ENCODE results near the gene TMEM135. TPM values are rescaled to one million over a fixed set of nuclear protein-coding genes. Genes with fewer than 3 reads are reported as not detected.
A peak's percentile ranks its signal among the peaks of the same experiment; 100 is the strongest.
"Not testable (repeated sequence)": the region's sequence is repeated elsewhere in the genome, so short reads cannot be mapped to it uniquely, and the experiment has no call there.

Gene TMEM135
- total RNA-seq, 4 donors from 2014 or later = 17.2 to 69.6 (median 33.0) TPM

GRCh38 chr11:87092159-87092558 lies 54.4 kb downstream of the TMEM135 start:
- Histone ChIP-seq H3K4me1 (no peaks in the 10 kb centered on the region), H3K9me3 (no peaks in the 10 kb centered on the region), H3K36me3 (peaks cover 0 to 13% of the 10 kb centered on the region in 2 donors), H3K27ac (no peak overlapping the region), H3K4me3 (replicated peaks in 1 of 3) (no peak overlapping the region), H3K27me3 (no peaks in the 10 kb centered on the region)
- TF ChIP-seq CTCF (IDR thresholded peaks at IDR 0.05) (no peak), POLR2A (IDR thresholded peaks at IDR 0.05) (no peak)
- intact Hi-C loops (cut with DNase I) = no loop called here
- 98% methylated on average over 2 of the region's 2 CpGs for WGBS, 2 donors
- DNase-seq = no peak

- intact Hi-C loops (cut with DNase I) = no loop called here
- TF ChIP-seq CTCF (IDR thresholded peaks at IDR 0.05) (no peak), POLR2A (IDR thresholded peaks at IDR 0.05) (no peak)
- H3K4me1 ChIP-seq = peaks cover 0 to under 1% of the 10 kb centered on the region in 2 donors
- no peak overlapping the region for H3K27ac ChIP-seq
- H3K36me3 ChIP-seq = peaks cover 0 to 13% of the 10 kb centered on the region in 2 donors
- H3K4me3 ChIP-seq (replicated peaks in 1 of 3) = no peak overlapping the region
- no peak for DNase-seq
- H3K27me3 ChIP-seq = no peaks in the 10 kb centered on the region
- H3K9me3 ChIP-seq = no peaks in the 10 kb centered on the region
Observed at GRCh38 chr11:87092567-87092966, 54.8 kb downstream of the TMEM135 start.

DNA sequence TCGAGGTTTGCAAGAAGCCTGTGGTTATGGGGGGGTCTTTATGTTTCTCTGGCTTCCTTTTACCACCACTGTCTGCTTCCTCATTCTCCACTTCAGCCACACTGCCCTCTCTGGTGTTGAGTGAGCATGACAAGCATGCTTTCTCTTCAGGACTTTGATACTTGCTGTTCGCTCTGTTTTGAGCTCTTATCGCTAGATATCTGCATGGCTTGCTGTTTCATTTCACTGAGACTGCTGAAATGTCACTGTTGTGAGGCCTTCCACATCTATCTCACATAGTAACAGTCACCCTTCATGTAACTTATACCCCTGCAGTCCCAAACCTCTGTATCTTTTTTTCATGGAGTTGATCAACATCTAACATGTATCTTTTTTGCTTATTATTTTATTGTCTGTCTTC lies 59.8 kb downstream of the TMEM135 start:
- intact Hi-C loops (cut with DNase I) = no loop called here
- Histone ChIP-seq H3K4me1 (peaks cover 0 to 3% of the 10 kb centered on the region in 2 donors), H3K27ac (no peak overlapping the region), H3K36me3 (peaks cover 0 to 17% of the 10 kb centered on the region in 2 donors), H3K27me3 (no peaks in the 10 kb centered on the region), H3K4me3 (replicated peaks in 1 of 3) (no peak overlapping the region), H3K9me3 (no peaks in the 10 kb centered on the region)
- TF ChIP-seq POLR2A (IDR thresholded peaks at IDR 0.05) = no peak
- peak; percentile 31 to 69 (median 52) for TF ChIP-seq CTCF (IDR thresholded peaks at IDR 0.05)
- WGBS, 2 donors = 53 to 59% methylated on average over 3 of the region's 3 CpGs
- peak; percentile 31 to 55 for DNase-seq

GRCh38 chr11:87101956-87102580 lies 64.3 kb downstream of the TMEM135 start:
- Histone ChIP-seq H3K4me3 (replicated peaks in 1 of 3) (no peak overlapping the region), H3K27me3 (no peaks in the 10 kb centered on the region), H3K9me3 (no peaks in the 10 kb centered on the region), H3K27ac (no peak overlapping the region), H3K36me3 (peaks cover 0 to 4% of the 10 kb centered on the region in 2 donors), H3K4me1 (peaks cover 0 to 3% of the 10 kb centered on the region in 2 donors)
- no peak for DNase-seq
- intact Hi-C loops (cut with DNase I) = no loop called here
- TF ChIP-seq POLR2A (IDR thresholded peaks at IDR 0.05) (no peak), CTCF (IDR thresholded peaks at IDR 0.05) (no peak)
- WGBS, 2 donors = 95 to 98% methylated on average over 4 of the region's 4 CpGs

GRCh38 chr11:87105826-87106225 lies 68.1 kb downstream of the TMEM135 start:
- H3K4me1 ChIP-seq; H3K27ac ChIP-seq; DNase-seq; H3K9me3 ChIP-seq; H3K36me3 ChIP-seq; H3K27me3 ChIP-seq; H3K4me3 ChIP-seq (replicated peaks in 1 of 3); intact Hi-C loops (cut with DNase I): not testable (repeated sequence)
- 89 to 93% methylated on average over 1 of the region's 1 CpG for WGBS, 2 donors

DNA sequence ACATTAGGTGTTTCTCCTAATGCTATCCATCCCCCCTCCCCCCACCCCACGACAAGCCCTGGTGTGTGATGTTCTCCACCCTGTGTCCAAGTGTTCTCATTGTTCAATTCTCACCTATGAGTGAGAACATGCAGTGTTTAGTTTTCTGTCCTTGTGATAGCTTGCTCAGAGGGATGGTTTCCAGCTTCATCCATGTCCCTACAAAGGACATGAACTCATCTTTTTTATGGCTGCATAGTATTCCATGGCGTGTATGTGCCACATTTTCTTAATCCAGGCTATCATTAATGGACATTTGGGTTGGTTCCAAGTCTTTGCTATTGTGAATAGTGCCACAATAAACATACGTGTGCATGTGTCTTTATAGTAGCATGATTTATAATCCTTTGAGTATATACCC lies 69.6 kb downstream of the TMEM135 start:
- H3K36me3 ChIP-seq; DNase-seq; H3K4me1 ChIP-seq; H3K9me3 ChIP-seq; H3K4me3 ChIP-seq (replicated peaks in 1 of 3); H3K27ac ChIP-seq; H3K27me3 ChIP-seq; intact Hi-C loops (cut with DNase I): not testable (repeated sequence)
- 96 to 100% methylated on average over 3 of the region's 3 CpGs for WGBS, 2 donors

Data from thyroid gland (tissue), 4 donors.